Stimulated activated CD8-positive, alpha-beta memory T cell treated with anti-CD3 and anti-CD28 coated beads, Interleukin-2, amount 100 ng/mL, for 48 hours (primary cell): ENCODE results near the gene BCKDK.
"Not testable (repeated sequence)": the region's sequence is repeated elsewhere in the genome, so short reads cannot be mapped to it uniquely, and the experiment has no call there.

Experiments used
- DNase-seq, 2 donors: peaks; one replicate each; pipeline ENCODE4 v3.0.0-alpha.2; 2020; ENCODE audit warnings: low read depth in 2 of 2

Gene BCKDK

GRCh38 chr16:31141489-31142108 lies 33.4 kb downstream of the BCKDK start:
- no peak for DNase-seq

GRCh38 chr16:31142109-31143010 lies 34.2 kb downstream of the BCKDK start:
- DNase-seq, result peak; percentile 98 to 99

- DNase-seq, result no peak
Observed at GRCh38 chr16:31143011-31143693, 35.0 kb downstream of the BCKDK start.

GRCh38 chr16:31143694-31144148 lies 35.5 kb downstream of the BCKDK start:
- no peak for DNase-seq

- not testable (repeated sequence) for DNase-seq
Observed at GRCh38 chr16:31144418-31144817, 36.2 kb downstream of the BCKDK start.

- DNase-seq, result no peak
Observed at GRCh38 chr16:31145398-31145990, 37.3 kb downstream of the BCKDK start.

GRCh38 chr16:31147574-31147973 lies 39.4 kb downstream of the BCKDK start:
- DNase-seq, result no peak

- DNase-seq, result no peak
Observed at GRCh38 chr16:31148281-31148728, 40.1 kb downstream of the BCKDK start.

GRCh38 chr16:31148896-31149295 lies 40.7 kb downstream of the BCKDK start:
- no peak for DNase-seq

- DNase-seq, result no peak
Observed at GRCh38 chr16:31149332-31149731, 41.1 kb downstream of the BCKDK start.

GRCh38 chr16:31149894-31150890 lies 42.0 kb downstream of the BCKDK start, which contains the start of gene PRSS36:
PRSS36 (minus strand) TSS chr16:31150066; CDS start chr16:31150035, 31 bp downstream.
- DNase-seq, result no peak

GRCh38 chr16:31150976-31151375 lies 42.8 kb downstream of the BCKDK start:
- DNase-seq, result not testable (repeated sequence)

GRCh38 chr16:31157136-31157535 lies 49.0 kb downstream of the BCKDK start:
- DNase-seq, result no peak
